CD4-positive, alpha-beta T cell treated with Interleukin-17A for 1 hour (primary cell): ENCODE results near the gene ASTN1.
"Not testable (repeated sequence)": the region's sequence is repeated elsewhere in the genome, so short reads cannot be mapped to it uniquely, and the experiment has no call there.

ENCODE experiments used
- DNase-seq: peaks from one replicate; pipeline ENCODE4 v3.0.0-alpha.2; 2020

Gene ASTN1

GRCh38 chr1:177103005-177103852 lies 61.3 kb downstream of the ASTN1 start:
- no peak for DNase-seq

DNA sequence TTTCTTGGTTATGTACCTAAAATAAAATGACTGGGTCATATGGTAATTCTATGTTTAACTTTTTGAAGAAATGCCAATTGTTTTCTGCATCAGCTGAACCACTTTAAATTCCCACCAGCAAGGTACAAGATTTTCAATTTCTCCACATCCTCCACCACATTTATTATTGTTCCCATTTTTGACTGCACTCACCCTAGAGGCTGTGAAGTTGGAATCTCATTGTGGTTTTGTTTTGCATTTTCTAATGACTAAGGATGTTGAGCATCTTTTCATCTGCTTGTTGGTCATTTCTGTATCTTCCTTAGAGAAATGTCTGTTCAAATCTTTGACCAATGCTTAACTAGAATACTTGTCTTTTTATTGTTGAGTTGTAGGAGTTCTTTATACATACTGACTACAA lies 72.5 kb downstream of the ASTN1 start:
- DNase-seq: no peak

- no peak for DNase-seq
Measured at GRCh38 chr1:177091040-177091439, 73.5 kb downstream of the ASTN1 start.

- DNase-seq: no peak
Measured at GRCh38 chr1:177088966-177089365, 75.5 kb downstream of the ASTN1 start.

DNA sequence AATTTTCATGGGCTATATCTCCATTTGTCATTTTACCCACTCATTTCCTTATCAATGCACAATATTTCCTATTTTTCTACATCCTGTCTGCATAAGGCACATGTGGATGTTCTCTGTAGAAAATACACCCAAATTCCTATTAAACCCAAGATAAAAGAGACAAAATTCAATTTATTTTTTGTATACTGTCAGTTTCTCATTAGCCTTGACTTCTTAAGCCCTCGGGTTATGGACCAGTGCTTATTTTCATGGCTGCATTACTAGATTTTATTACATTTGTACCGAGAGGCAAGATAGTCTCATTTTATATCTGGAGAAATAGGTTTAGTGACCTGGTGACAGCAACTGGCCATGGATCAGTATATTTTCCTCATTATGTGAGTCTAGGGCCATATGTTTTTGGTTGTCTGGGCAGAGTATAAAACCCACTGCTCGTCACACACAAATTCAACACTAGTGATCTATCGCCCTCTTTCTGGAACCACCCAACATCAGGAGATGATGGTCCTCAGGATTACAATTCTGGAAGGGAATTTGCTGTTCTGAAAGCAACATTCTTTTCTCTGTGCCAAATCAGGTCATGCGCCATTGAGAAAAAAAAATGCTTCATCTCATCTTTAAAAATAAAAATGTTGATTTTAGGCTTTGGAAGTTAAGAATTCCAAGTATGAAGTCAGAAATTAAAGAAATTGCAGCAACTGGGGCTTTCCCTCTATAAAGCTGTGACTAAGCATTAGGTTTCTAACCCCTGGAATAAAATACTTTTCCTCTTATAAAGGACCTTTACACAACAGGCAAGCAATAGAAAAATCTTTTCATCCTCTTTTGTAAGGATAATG lies 81.4 kb downstream of the ASTN1 start:
- DNase-seq: no peak

GRCh38 chr1:177080564-177080963 lies 83.9 kb downstream of the ASTN1 start:
- no peak for DNase-seq

DNA sequence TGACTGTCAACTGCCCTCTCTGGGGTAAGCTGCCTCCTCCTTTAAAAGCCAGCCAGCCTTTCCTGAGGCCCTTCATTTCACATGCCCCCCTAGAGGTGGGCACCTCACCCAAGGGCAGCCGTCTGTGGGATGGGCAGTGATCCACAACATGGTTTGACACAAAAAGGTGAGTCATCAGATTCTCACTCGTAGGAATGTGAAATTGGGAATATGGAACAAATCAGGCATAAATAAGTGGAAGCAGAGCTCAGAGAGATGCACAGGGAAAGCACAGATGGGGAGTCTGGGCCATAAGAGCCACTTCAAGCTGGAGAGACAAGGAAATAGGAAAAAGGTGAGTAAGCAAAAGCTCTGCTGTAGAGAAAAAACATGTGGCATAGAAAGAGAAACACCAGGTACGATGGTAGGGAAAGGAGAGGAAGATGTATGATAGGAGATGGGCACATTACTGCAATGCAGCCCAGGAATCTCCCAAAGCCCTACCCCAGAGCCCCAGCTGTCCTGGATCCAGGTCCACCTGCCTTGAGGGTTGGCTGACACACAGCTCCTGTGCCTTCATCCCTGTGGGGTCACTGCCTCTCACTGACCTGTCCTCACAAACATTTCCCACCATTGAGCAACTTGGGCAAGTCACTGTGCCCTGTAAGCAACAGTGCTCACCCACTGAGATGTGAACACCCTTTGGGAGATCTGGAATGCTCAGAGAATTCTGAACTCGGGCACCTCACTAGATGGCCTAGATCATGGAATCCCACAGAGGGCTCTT lies 86.6 kb downstream of the ASTN1 start:
- DNase-seq: no peak

DNA sequence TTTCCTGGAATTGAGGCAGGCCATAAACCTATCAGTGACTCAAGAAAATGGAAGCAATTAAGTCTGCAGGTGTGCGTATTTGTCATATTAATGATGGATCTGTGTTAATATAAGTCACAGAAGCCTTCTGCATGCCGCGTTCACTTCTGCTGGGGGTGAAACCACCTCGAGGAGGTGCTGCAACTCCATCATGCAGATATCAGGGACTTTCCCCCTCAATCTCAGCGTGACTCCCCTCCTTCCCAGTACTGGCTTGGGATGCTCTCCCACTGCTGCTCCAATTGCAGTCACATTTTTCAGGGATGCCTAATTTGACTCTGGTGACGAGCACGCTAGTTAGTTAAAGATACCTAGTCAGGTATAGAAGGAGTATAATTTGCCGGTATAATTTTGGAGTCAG lies 87.5 kb downstream of the ASTN1 start:
- DNase-seq: no peak

DNA sequence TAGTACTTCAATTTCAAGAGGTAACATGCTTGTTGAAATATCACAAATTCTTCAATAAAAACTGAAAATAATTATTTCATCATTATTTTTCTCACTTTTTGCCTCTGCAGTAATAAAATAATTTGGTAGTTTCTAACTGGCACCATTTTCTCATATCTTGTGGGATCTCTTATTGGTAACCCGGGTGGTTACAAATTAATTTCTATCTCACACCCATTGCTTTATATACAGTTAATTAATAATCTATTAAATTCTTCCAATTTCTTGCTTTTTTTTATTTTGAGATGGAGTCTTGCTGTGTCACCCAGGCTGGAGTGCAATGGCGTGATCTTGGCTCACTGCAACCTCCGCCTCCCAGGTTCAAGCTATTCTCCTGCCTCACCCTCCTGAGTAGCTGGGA lies 89.7 kb downstream of the ASTN1 start:
- DNase-seq: not testable (repeated sequence)

GRCh38 chr1:177069490-177069889 lies 95.0 kb downstream of the ASTN1 start:
- DNase-seq: no peak

- no peak for DNase-seq
Measured at GRCh38 chr1:177067752-177068410, 96.6 kb downstream of the ASTN1 start.

GRCh38 chr1:177065430-177065829 lies 99.1 kb downstream of the ASTN1 start:
- no peak for DNase-seq

GRCh38 chr1:177063648-177064047 lies 100.9 kb downstream of the ASTN1 start:
- no peak for DNase-seq

GRCh38 chr1:177054542-177054941 lies 110.0 kb downstream of the ASTN1 start:
- DNase-seq: no peak

- no peak for DNase-seq
Measured at GRCh38 chr1:177053648-177054047, 110.9 kb downstream of the ASTN1 start.

- no peak for DNase-seq
Measured at GRCh38 chr1:177048314-177049069, 116.0 kb downstream of the ASTN1 start.

- DNase-seq: no peak
Measured at GRCh38 chr1:177045151-177045550, 119.4 kb downstream of the ASTN1 start.

DNA sequence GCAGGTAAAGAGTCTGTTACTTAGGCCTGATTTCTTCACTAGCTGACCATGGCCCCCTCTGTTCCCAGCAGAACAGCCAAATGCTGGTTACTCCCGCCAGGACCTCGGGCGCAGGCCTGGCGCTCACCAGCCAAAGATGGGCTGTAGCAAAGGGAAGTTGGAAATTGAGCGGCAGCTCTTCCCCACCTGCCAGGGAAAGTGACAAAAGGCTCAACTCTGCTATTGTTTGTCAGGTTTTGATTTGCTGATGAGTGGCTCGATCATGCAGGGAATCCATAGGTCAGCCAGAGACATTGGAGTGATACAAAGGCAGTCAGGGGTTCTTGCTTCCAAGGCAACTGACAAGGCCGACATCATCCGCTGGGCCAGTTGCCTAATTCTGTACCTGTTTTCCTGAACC lies 120.1 kb downstream of the ASTN1 start:
- DNase-seq: no peak

GRCh38 chr1:177043597-177043996 lies 120.9 kb downstream of the ASTN1 start:
- DNase-seq: no peak

- no peak for DNase-seq
Measured at GRCh38 chr1:177035586-177035985, 128.9 kb downstream of the ASTN1 start.

- no peak for DNase-seq
Measured at GRCh38 chr1:177033628-177034027, 130.9 kb downstream of the ASTN1 start.

DNA sequence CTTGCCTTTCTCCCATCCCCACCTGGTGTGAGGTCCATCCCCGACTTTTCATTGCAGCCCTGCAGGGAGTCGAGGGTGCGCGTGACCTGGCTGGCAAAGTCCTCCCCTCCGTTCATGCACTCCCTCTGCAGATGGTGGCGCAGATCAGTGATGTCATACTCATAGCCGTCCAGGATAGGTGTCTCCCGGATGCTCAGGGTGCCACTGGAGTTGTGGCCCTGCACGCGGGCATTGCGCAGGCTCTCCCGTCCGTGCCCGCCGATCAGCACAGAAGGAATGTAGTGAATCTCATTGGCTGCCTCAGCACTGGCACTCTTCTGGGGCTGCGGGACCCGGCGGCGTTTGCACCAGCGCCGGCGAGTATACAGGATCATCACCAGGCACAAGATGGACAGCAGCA lies 132.1 kb downstream of the ASTN1 start:
- no peak for DNase-seq
